K562 (cell line): Measurements from ENCODE around the gene SLC2A10. TPM values are rescaled to one million over a fixed set of nuclear protein-coding genes. Genes with fewer than 3 reads are reported as not detected.

ENCODE experiments used
- ATAC-seq: fragments of 200-7000 bp; cut with Tn5 transposase; 3 replicates; pipeline ENCODE4 v1.9.1; 2020; ENCODE audit warnings: moderate library complexity
- BruUV-seq: library from RNA; stranded (reverse); fragments of 400-500 nt; replicated peaks from 2 replicates; lab custom pipeline; 2021; lab: Mats Ljungman, UMichigan
- CTCF ChIA-PET: fragments of 300-600 bp; formaldehyde crosslinking; extraction: SDS; loops from one replicate; lab custom pipeline; 2021; ENCODE audit warnings: low intra/inter-chr PET ratio; lab: Yijun Ruan, JAX
- POLR2A ChIA-PET: fragments of 300-600, 350-650 bp; sonication (Branson Sonifier 250); formaldehyde crosslinking; extraction: SDS; loops from one replicate; lab custom pipeline; 2021; ENCODE audit warnings: antibody characterized with exemption, inconsistent platforms; lab: Yijun Ruan, JAX
- DNase-seq, 4 experiments: peaks; one replicate each; pipeline versions ENCODE4 v3.0.0 to v3.0.0-alpha.2; 2011 to 2018; ENCODE audit warnings: low spot score in 3 of 4, mixed read lengths in 3 of 4; ENCODE audit errors: extremely low read depth in 1 of 4
- FAIRE-seq: peaks from 2 replicates; lab custom pipeline; 2011; peaks lifted over from hg19 to GRCh38; lab: Jason Lieb, UNC
- H2AFZ ChIP-seq: 2 replicates; pipeline ENCODE4 v1.6.0; 2011; ENCODE audit warnings: low read depth, low read length, control low read depth, inconsistent platforms
- H3K27ac ChIP-seq: fragments of 200-600 bp; 3 replicates; pipeline ENCODE4 v1.8.0; 2011; ENCODE audit warnings: low read depth, mild to moderate bottlenecking, control low read depth, inconsistent platforms, low read length, moderate library complexity, mixed read lengths; ENCODE audit errors: extremely low read depth
- H3K27me3 ChIP-seq, 2 experiments: fragments of 300-600 bp in 1 of 2; 2 replicates in 1 of 2; 3 replicates in 1 of 2; pipeline versions ENCODE4 v1.6.0 to v1.8.0; 2011; ENCODE audit warnings: inconsistent platforms in 2 of 2, low read length in 2 of 2, mild to moderate bottlenecking in 1 of 2, mixed read lengths in 1 of 2, moderate library complexity in 1 of 2; ENCODE audit not compliant: control insufficient read depth in 2 of 2, insufficient read depth in 2 of 2
- H3K36me3 ChIP-seq: fragments of 300-600 bp; 3 replicates; pipeline ENCODE4 v1.8.0; 2011; ENCODE audit warnings: mild to moderate bottlenecking, low read length, inconsistent platforms; ENCODE audit not compliant: control insufficient read depth, insufficient read depth
- H3K4me1 ChIP-seq, 2 experiments: fragments of 200-600 bp in 1 of 2; replicated peaks in 1 of 2; 2 replicates in 1 of 2; 3 replicates in 1 of 2; pipeline versions ENCODE4 v1.5.1 to v1.8.0; 2011; ENCODE audit warnings: inconsistent platforms in 2 of 2, low read length in 2 of 2, mild to moderate bottlenecking in 1 of 2, mixed read lengths in 1 of 2, moderate library complexity in 1 of 2; ENCODE audit not compliant: control insufficient read depth in 2 of 2, insufficient read depth in 2 of 2
- H3K4me2 ChIP-seq: 2 replicates; pipeline ENCODE4 v1.6.1; 2011; ENCODE audit warnings: low read length, control low read depth, inconsistent platforms, mixed read lengths; ENCODE audit not compliant: insufficient read depth
- H3K4me3 ChIP-seq: fragments of 200-600 bp; sonication (generic), shearing (Covaris generic); 2 replicates; pipeline ENCODE4 v1.5.1; 2016; ENCODE audit warnings: control low read depth, inconsistent platforms
- H3K79me2 ChIP-seq: fragments of 200-600 bp; 3 replicates; pipeline ENCODE4 v1.8.0; 2011; ENCODE audit warnings: low read length, inconsistent platforms; ENCODE audit not compliant: control insufficient read depth, insufficient read depth
- H3K9ac ChIP-seq, 2 experiments: 2 replicates each; pipeline versions ENCODE4 v1.6.0 to v1.6.1; 2011; ENCODE audit warnings: low read depth in 2 of 2, low read length in 2 of 2, control low read depth in 1 of 2, inconsistent platforms in 1 of 2, mild to moderate bottlenecking in 1 of 2, mixed read lengths in 1 of 2; ENCODE audit not compliant: insufficient read depth in 1 of 2
- H3K9me1 ChIP-seq: one replicate; pipeline ENCODE4 v1.6.0; 2011; ENCODE audit warnings: inconsistent platforms, mild to moderate bottlenecking, low read length, moderate library complexity; ENCODE audit not compliant: control insufficient read depth, insufficient read depth
- H3K9me3 ChIP-seq: replicated peaks from 2 replicates; pipeline ENCODE4 v1.5.1; 2011; ENCODE audit warnings: low read depth, low read length, inconsistent platforms; ENCODE audit not compliant: control insufficient read depth, insufficient read depth
- H4K20me1 ChIP-seq: replicated peaks from 2 replicates; pipeline ENCODE4 v1.6.1; 2011; ENCODE audit warnings: low read length, inconsistent platforms, mixed read lengths; ENCODE audit not compliant: control insufficient read depth, insufficient read depth
- XRCC4 ChIP-seq: IDR thresholded peaks from one replicate; pipeline ENCODE4 v1.6.1; 2011; ENCODE audit not compliant: insufficient read depth, insufficient read length; ENCODE audit errors: extremely low read depth
- ZNF239 ChIP-seq: fragments of 250-450 bp; sonication (Bioruptor Pico); IDR thresholded peaks from 2 replicates; pipeline ENCODE4 v1.4.0; 2020; ENCODE audit warnings: mild to moderate bottlenecking
- ZNF511 ChIP-seq: sonication (generic); formaldehyde crosslinking; IDR thresholded peaks from 2 replicates; pipeline ENCODE4 v1.8.0; 2022; ENCODE audit warnings: mild to moderate bottlenecking, missing genetic modification reagents
- ZNF766 ChIP-seq: fragments of 200-800 bp; sonication (Bioruptor generic); conservative IDR thresholded peaks from 2 replicates; pipeline ENCODE4 v1.6.1; 2016; ENCODE audit warnings: missing genetic modification characterization, missing compliant biosample characterization
- WGBS: fragments of 100-300 bp; shearing (Covaris generic); methylation state at CpG from one replicate; pipeline ENCODE4 v1.1.6; 2016; ENCODE audit warnings: low coverage, mixed read lengths; ENCODE audit not compliant: insufficient coverage; ENCODE audit errors: missing lambda C conversion rate; 5-methylcytosine and 5-hydroxymethylcytosine counted together
- in situ Hi-C: fragments of 300-500 bp; cut with MboI; formaldehyde crosslinking; loops from 4 replicates; pipeline ENCODE4 v1.15.0; 2018; ENCODE audit warnings: inconsistent platforms, mixed read lengths
- intact Hi-C: fragments of 100-400 bp; cut with micrococcal nuclease; formaldehyde crosslinking; loops from 2 replicates; pipeline ENCODE4 v1.14.2; 2022
- polyA plus RNA-seq, 8 experiments: library from polyadenylated mRNA; depleted of rRNA in 4 of 8; stranded (reverse) in 5 of 8; unstranded in 3 of 8; fragments of >200 nt; fragmentation: Nextera tagmentation in 2 of 8; fragmentation: Illumina TruSeq in 1 of 8; extraction: Ambion mirVana in 2 of 8; extraction: Trizol in 1 of 8; gene quantifications; 2 replicates each; pipeline versions ENCODE4 v1.2.1 to v1.2.3, GENCODE V29; 2011 to 2014; ENCODE audit warnings: inconsistent platforms in 1 of 8, missing spikeins in 1 of 8
- total RNA-seq, 7 experiments: library from RNA; depleted of rRNA in 6 of 7; stranded (reverse); fragments of >200 nt in 6 of 7; fragmentation: Illumina TruSeq in 2 of 7; extraction: Trizol in 2 of 7; gene quantifications; 2 replicates each; pipeline versions ENCODE4 v1.2.1 to v1.2.3, GENCODE V29; 2011 to 2021; ENCODE audit warnings: low replicate concordance in 1 of 7

Gene SLC2A10
- total and polyA plus RNA-seq, 9 of the 15 experiments (the other 6 are each of a cell fraction or from before 2014, with no cell fraction given) = 0.01 to 1.8 (median 0.10) TPM

DNA sequence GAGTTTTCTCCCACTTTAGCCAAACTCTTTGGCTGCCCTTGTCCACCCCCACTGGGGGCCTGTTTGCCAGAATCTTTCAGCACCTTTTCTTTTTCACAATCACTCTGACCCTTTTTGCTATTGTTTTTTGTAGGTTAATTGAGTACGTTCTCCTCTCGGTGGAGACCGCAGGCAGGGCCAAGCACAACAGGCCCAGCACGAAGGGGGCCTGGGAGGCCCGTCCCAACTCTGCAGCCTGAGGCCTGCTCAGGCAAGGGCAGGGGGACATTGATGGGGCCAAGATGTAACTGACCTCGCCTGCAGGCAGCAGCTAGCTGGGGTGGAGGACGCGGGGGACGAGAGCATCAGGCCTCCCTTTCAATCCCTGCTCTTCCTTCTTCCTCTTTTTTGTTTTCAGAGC lies 47.7 kb downstream of the SLC2A10 start:
- peaks cover 2 to 4% of the 10 kb centered on the region in 2 experiments; a peak in 3 of 5 replicates for H3K4me1 ChIP-seq
- FAIRE-seq (no peak), ATAC-seq (no peak)
- no peaks in the 10 kb centered on the region for H3K36me3 ChIP-seq
- no peaks in the 10 kb centered on the region for H3K79me2 ChIP-seq
- no peak overlapping the region for H3K9ac ChIP-seq
- BruUV-seq = no TSS peak
- ChIA-PET CTCF (no interaction called here), POLR2A (interaction anchor here (0.5 kb wide), 1 partner anchor 10 kb away, joined by 3 read pairs; no protein-coding TSS in a partner anchor)
- H2AFZ ChIP-seq = no peak overlapping the region
- no peaks in the 10 kb centered on the region for H3K9me3 ChIP-seq
- 17% methylated on average over 9 of the region's 9 CpGs for WGBS
- no peaks in the 10 kb centered on the region for H4K20me1 ChIP-seq
- peaks cover 4 to 11% of the 10 kb centered on the region in 2 experiments; a peak in 3 of 5 replicates for H3K27me3 ChIP-seq
- H3K4me2 ChIP-seq = no peak overlapping the region
- in situ Hi-C loops = loop anchor here (10.0 to 25.0 kb wide), 2 partner anchors 398 to 630 kb away; no protein-coding TSS in a partner anchor
- H3K4me3 ChIP-seq = no peak overlapping the region
- H3K9me1 ChIP-seq = no peaks in the 10 kb centered on the region
- H3K27ac ChIP-seq = no peak overlapping the region
- intact Hi-C loops = no loop called here
- TF ChIP-seq XRCC4 (no peak), ZNF766 (CRISPR knock-in tag) (no peak), ZNF511 (no peak), ZNF239 (no peak)
- TF ChIP-seq, all 486 proteins: peak for 0
- DNase-seq = no peak
